ENCODE measurements around the gene SPATA1. TPM values are rescaled to one million over a fixed set of nuclear protein-coding genes. Genes with fewer than 3 reads are reported as not detected.

The SPATA1 gene
- total RNA-seq, 2 donors from 2014 or later, result 1.3 to 2.7 TPM

DNA sequence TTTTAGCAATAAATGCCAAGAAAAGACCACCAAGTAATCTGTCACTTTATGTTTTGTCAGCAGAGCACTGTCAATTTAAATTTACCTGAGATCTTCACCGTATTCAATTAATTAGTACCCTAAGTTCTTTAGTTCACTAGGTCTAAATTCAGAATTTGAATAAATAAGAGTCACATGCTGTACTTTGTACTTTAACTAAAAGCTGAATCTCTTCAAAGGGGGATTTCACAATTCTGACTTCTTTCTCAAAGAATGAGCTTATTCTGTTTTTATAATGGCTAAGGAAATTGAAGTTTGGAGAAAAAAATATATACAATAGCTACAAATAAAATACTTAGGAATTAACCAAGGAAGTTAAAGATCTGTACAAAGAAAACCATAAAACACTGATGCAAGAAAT is 2.3 kb downstream of the SPATA1 start:
- no peaks in the 10 kb centered on the region for H3K36me3 ChIP-seq
- intact Hi-C loops (cut with DNase I), result loop anchor here (5.0 kb wide), 1 partner anchor 64 kb away; the partner anchor contains the start of gene CTBS
- no peak for DNase-seq
- no peaks in the 10 kb centered on the region for H3K27me3 ChIP-seq
- H3K4me1 ChIP-seq, result peaks cover under 1% of the 10 kb centered on the region
- H3K9ac ChIP-seq (ENCODE audit: low read depth in 2 of 2, low read length in 2 of 2), result no peak overlapping the region
- H3K27ac ChIP-seq, result no peak overlapping the region
- no peak overlapping the region for H3K4me3 ChIP-seq
- H3K9me3 ChIP-seq, result no peaks in the 10 kb centered on the region
- TF ChIP-seq, protein P1, sequence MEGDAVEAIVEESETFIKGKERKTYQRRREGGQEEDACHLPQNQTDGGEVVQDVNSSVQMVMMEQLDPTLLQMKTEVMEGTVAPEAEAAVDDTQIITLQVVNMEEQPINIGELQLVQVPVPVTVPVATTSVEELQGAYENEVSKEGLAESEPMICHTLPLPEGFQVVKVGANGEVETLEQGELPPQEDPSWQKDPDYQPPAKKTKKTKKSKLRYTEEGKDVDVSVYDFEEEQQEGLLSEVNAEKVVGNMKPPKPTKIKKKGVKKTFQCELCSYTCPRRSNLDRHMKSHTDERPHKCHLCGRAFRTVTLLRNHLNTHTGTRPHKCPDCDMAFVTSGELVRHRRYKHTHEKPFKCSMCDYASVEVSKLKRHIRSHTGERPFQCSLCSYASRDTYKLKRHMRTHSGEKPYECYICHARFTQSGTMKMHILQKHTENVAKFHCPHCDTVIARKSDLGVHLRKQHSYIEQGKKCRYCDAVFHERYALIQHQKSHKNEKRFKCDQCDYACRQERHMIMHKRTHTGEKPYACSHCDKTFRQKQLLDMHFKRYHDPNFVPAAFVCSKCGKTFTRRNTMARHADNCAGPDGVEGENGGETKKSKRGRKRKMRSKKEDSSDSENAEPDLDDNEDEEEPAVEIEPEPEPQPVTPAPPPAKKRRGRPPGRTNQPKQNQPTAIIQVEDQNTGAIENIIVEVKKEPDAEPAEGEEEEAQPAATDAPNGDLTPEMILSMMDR (IDR thresholded peaks at IDR 0.05), result no peak

DNA sequence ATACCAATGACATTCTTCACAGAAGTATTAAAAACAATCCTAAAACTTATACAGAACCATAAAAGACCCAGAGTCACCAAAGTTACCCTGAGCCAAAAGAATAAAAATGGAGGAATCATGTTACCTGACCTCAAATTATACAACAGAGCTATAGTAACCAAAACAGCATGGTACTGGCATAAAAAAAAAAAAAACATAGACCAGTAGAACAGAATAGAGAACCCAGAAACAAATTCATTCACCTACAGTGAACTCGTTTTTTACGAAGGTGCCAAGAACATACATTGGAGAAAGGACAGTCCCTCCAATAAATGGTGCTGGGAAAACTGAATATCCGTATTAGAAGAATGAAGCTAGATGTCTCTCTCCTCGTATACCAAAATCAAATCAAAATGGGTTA is 2.8 kb downstream of the SPATA1 start:
- H3K36me3 ChIP-seq, result no peaks in the 10 kb centered on the region
- H3K4me3 ChIP-seq, result no peak overlapping the region
- TF ChIP-seq, protein P1 (IDR thresholded peaks at IDR 0.05), result no peak
- H3K27ac ChIP-seq, result no peak overlapping the region
- no peaks in the 10 kb centered on the region for H3K27me3 ChIP-seq
- no peak overlapping the region for H3K9ac ChIP-seq (ENCODE audit: low read depth in 2 of 2, low read length in 2 of 2)
- intact Hi-C loops (cut with DNase I), result loop anchor here (5.0 kb wide), 1 partner anchor 63 kb away; the partner anchor contains the start of gene CTBS
- DNase-seq, result no peak
- H3K9me3 ChIP-seq, result no peaks in the 10 kb centered on the region
- no peaks in the 10 kb centered on the region for H3K4me1 ChIP-seq

DNA sequence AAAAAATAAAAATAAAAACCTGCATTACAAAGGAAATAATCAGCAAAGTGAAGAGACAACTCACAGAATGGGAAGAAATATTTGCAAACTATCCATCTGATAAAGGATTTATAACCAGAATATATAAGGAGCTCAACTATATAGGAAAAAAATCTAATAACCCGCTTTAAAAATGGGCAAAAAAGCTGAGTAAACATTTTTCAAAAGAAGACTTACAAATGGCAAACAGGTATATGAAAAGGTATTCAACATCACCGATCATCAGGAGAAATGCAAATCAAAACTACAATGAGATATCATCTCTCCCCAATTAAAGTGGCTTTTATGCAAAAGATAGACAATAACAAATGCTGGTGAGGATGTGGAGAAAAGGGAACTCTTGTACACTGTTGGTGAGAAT is 4.0 kb downstream of the SPATA1 start:
- H3K27me3 ChIP-seq, result no peaks in the 10 kb centered on the region
- H3K4me3 ChIP-seq, result no peak overlapping the region
- H3K9me3 ChIP-seq, result no peaks in the 10 kb centered on the region
- TF ChIP-seq, protein P1 (IDR thresholded peaks at IDR 0.05), result no peak
- intact Hi-C loops (cut with DNase I), result no loop called here
- no peaks in the 10 kb centered on the region for H3K4me1 ChIP-seq
- H3K27ac ChIP-seq, result no peak overlapping the region
- H3K9ac ChIP-seq (ENCODE audit: low read depth in 2 of 2, low read length in 2 of 2), result no peak overlapping the region
- no peaks in the 10 kb centered on the region for H3K36me3 ChIP-seq
- DNase-seq, result no peak

DNA sequence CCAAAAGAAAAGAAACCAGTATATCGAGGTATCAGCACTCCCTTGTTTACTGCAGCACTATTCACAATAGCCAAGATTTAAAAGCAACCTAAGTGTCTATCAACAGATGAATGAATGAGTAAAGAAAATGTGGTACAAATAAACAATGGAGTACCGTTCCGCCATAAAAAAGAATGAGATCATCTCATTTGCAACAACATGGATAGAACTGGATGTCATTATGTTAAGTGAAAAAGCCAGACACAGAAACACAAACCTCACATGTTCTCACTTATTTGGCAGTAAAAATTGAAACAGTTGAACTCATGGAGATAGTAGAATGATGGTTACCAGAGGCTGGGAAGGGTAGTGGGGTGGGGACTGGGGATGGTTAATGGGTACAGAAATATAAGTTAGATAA is 4.5 kb downstream of the SPATA1 start:
- H3K9ac ChIP-seq (ENCODE audit: low read depth in 2 of 2, low read length in 2 of 2), result no peak overlapping the region
- H3K27ac ChIP-seq, result no peak overlapping the region
- no peaks in the 10 kb centered on the region for H3K4me1 ChIP-seq
- no peak for DNase-seq
- no peak overlapping the region for H3K4me3 ChIP-seq
- TF ChIP-seq, protein P1 (IDR thresholded peaks at IDR 0.05), result no peak
- H3K36me3 ChIP-seq, result no peaks in the 10 kb centered on the region
- H3K9me3 ChIP-seq, result no peaks in the 10 kb centered on the region
- H3K27me3 ChIP-seq, result no peaks in the 10 kb centered on the region
- intact Hi-C loops (cut with DNase I), result no loop called here

DNA sequence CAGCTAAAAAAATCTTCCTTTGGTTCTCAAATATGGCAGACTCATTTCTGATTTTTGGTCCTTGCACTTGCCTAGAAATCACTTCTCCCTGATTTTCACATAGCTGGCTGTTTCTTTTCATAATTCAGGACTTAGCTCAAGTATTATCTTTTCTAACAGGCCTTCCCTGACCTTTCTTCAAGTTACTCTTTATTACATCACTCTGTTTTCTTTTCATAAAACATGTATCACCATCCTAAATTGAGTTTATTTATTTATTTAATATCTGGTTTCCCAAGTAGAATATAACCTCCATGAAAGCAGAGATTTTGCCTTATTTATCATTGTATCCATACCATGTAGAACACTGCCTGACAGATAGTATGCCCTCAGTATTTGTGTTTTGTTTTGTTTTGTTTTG is 18.4 kb downstream of the SPATA1 start:
- TF ChIP-seq, protein P1 (IDR thresholded peaks at IDR 0.05), result no peak

More for the DNA sequence above, 18.4 kb downstream of the SPATA1 start:
- intact Hi-C loops (cut with DNase I), result loop anchor here (10.0 kb wide), 1 partner anchor 80 kb away; no protein-coding TSS in a partner anchor
- H3K4me3 ChIP-seq, result no peak overlapping the region
- H3K27me3 ChIP-seq, result no peaks in the 10 kb centered on the region
- no peak for DNase-seq
- H3K9me3 ChIP-seq, result no peaks in the 10 kb centered on the region
- H3K4me1 ChIP-seq, result no peaks in the 10 kb centered on the region
- no peak overlapping the region for H3K27ac ChIP-seq
- H3K9ac ChIP-seq (ENCODE audit: low read depth in 2 of 2, low read length in 2 of 2), result no peak overlapping the region
- H3K36me3 ChIP-seq, result no peaks in the 10 kb centered on the region
